GM12878 (cell line): Measurements from ENCODE around the gene RASA1.
"Not testable (repeated sequence)": the region's sequence is repeated elsewhere in the genome, so short reads cannot be mapped to it uniquely, and the experiment has no call there.

Experiments used
- BCL11A ChIP-seq: IDR thresholded peaks from 2 replicates; pipeline ENCODE4 v1.6.1; 2011; ENCODE audit warnings: low read depth, low read length
- CREM ChIP-seq: IDR thresholded peaks from 2 replicates; pipeline ENCODE4 v1.6.1; 2014; ENCODE audit warnings: antibody characterized with exemption, low read depth
- KAT2A ChIP-seq: conservative IDR thresholded peaks from 2 replicates; pipeline ENCODE4 v1.6.1; 2011; ENCODE audit warnings: low read depth, low read length; ENCODE audit not compliant: control insufficient read depth
- NFYB ChIP-seq: IDR thresholded peaks from 2 replicates; pipeline ENCODE4 v1.6.1; 2011; ENCODE audit warnings: low read depth, mild to moderate bottlenecking, low read length, improper control_type of control experiment, moderate library complexity; ENCODE audit not compliant: insufficient read depth
- PAX5 ChIP-seq: IDR thresholded peaks from 2 replicates; pipeline ENCODE4 v1.6.1; 2011; ENCODE audit warnings: low read depth, low read length, borderline replicate concordance
- PML ChIP-seq: IDR thresholded peaks from 2 replicates; pipeline ENCODE4 v1.6.1; 2012; ENCODE audit warnings: low read length, inconsistent platforms
- POLR2AphosphoS5 ChIP-seq: IDR thresholded peaks from 2 replicates; pipeline ENCODE4 v1.6.1; 2011; ENCODE audit warnings: mild to moderate bottlenecking, low read length, inconsistent platforms
- SIN3A ChIP-seq: IDR thresholded peaks from 2 replicates; pipeline ENCODE4 v1.6.1; 2012; ENCODE audit warnings: low read depth, low read length, improper control_type of control experiment
- TAF1 ChIP-seq: IDR thresholded peaks from 2 replicates; pipeline ENCODE4 v1.6.1; 2011; ENCODE audit warnings: mild to moderate bottlenecking, low read depth, low read length, borderline replicate concordance
- TF ChIP-seq, protein P1 (sequence below): IDR thresholded peaks from 2 replicates; pipeline ENCODE4 v1.6.1; 2012; ENCODE audit warnings: low read depth, low read length, improper control_type of control experiment
- TF ChIP-seq, protein P2 (sequence below), 3 experiments: IDR thresholded peaks in 2 of 3; conservative IDR thresholded peaks in 1 of 3; 2 replicates each; pipeline ENCODE4 v1.5.1; 2011; ENCODE audit warnings: low read depth in 3 of 3, low read length in 3 of 3, mild to moderate bottlenecking in 3 of 3, control low read depth in 2 of 3, moderate library complexity in 2 of 3, inconsistent platforms in 1 of 3, mixed read lengths in 1 of 3; ENCODE audit not compliant: control insufficient read depth in 2 of 3, insufficient read depth in 1 of 3; ENCODE audit errors: extremely low read depth in 1 of 3

DNA sequence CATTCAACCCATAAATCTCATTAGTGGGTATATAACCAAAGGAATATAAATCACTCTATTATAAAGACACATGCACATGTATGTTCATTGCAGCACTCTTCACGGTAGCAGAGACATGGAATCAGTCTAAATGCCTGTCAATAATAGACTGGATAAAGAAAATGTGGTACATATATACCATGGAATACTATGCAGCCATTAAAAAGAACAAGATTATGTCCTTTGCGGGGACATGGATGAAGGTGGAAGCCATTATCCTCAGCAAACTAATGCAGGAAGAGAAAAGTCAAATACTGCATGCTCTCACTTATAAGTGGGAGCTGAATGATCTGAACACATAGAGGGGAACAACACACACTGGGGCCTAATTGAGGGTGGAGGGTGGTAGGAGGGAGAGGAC lies 38.4 kb downstream of the RASA1 start:
- TF ChIP-seq KAT2A, BCL11A, NFYB, SIN3A, POLR2AphosphoS5, CREM, PML, PAX5, TAF1: not testable (repeated sequence)
- TF ChIP-seq, protein P1, sequence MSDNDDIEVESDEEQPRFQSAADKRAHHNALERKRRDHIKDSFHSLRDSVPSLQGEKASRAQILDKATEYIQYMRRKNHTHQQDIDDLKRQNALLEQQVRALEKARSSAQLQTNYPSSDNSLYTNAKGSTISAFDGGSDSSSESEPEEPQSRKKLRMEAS: not testable (repeated sequence)
- TF ChIP-seq, protein P2, sequence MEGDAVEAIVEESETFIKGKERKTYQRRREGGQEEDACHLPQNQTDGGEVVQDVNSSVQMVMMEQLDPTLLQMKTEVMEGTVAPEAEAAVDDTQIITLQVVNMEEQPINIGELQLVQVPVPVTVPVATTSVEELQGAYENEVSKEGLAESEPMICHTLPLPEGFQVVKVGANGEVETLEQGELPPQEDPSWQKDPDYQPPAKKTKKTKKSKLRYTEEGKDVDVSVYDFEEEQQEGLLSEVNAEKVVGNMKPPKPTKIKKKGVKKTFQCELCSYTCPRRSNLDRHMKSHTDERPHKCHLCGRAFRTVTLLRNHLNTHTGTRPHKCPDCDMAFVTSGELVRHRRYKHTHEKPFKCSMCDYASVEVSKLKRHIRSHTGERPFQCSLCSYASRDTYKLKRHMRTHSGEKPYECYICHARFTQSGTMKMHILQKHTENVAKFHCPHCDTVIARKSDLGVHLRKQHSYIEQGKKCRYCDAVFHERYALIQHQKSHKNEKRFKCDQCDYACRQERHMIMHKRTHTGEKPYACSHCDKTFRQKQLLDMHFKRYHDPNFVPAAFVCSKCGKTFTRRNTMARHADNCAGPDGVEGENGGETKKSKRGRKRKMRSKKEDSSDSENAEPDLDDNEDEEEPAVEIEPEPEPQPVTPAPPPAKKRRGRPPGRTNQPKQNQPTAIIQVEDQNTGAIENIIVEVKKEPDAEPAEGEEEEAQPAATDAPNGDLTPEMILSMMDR (IDR thresholded peaks at IDR 0.05 in 2 of 3, conservative IDR thresholded peaks at IDR 0.05 in 1 of 3; ENCODE audit: control insufficient read depth in 2 of 3, extremely low read depth in 1 of 3, insufficient read depth in 1 of 3, low read depth in 3 of 3, low read length in 3 of 3): not testable (repeated sequence)
